ENCODE measurements around the gene SNRPD2.

- no peak for TF ChIP-seq CTCF (IDR thresholded peaks at IDR 0.05)
- TF ChIP-seq EP300 (IDR thresholded peaks at IDR 0.05): no peak
- TF ChIP-seq POLR2A (IDR thresholded peaks at IDR 0.05): no peak
These were observed 46.6 kb downstream of the SNRPD2 start for GRCh38 chr19:45645068-45645630.

Measured in ovary (tissue), 3 donors.